ENCODE results near the gene PARD3B.

The PARD3B gene

GRCh38 chr2:204590063-204590462 is 44.8 kb downstream of the PARD3B start:
- DNase-seq (ENCODE audit: low read depth): no peak

GRCh38 chr2:204591225-204591624 is 46.0 kb downstream of the PARD3B start:
- no peak for DNase-seq (ENCODE audit: low read depth)

DNA sequence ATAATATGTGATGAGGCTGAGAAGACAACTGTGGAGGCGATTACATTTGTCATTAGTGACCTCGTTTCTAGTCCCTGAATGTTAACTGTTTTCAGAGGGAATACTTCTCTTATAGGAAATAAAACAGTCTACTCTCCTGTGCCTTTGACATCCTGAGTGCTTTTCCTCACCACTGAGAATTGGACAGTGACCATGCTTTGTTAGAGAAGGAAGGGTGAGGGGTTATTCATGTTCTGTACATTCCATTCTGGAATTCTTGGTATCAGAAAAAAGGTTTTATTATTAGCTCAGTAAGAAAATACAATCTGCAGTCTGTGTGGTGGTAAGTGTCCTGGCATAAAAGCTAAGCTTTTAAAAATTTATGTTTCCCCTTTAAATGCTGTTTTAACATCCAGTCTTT is 58.8 kb downstream of the PARD3B start:
- DNase-seq (ENCODE audit: low read depth): no peak

DNA sequence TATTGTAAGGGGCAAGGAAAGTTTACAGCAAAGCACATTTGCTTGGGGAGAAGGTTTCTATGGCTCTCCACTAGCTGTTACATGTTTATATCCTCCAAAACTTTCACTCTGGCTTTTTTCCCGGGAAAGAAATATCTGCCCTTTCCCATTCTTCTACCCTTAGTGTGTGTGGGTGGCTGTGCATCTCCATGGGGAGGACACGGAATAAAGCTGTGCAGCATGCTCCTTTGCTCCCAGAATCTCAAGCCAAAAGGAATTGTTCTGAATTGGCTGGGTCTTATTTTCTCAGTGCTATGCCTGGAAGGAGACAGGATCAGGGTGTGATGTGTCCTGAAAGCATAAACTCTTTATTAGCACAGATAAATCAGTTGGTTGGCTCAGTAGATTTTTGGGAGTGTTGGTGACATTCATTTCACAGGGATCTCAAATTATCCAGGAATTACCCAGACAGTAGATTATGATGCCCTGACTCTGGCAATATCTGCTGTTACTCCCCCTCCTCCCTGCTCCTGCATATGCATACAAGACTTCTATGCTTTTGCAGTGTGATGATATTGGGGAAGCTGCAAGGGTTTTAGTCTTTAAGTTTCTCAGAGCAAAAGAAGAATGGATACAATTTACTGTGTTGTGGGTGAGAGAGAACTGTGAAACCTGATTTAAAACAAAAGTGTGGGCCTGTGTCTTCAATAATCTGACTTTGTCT is 63.1 kb downstream of the PARD3B start:
- DNase-seq (ENCODE audit: low read depth): no peak

DNA sequence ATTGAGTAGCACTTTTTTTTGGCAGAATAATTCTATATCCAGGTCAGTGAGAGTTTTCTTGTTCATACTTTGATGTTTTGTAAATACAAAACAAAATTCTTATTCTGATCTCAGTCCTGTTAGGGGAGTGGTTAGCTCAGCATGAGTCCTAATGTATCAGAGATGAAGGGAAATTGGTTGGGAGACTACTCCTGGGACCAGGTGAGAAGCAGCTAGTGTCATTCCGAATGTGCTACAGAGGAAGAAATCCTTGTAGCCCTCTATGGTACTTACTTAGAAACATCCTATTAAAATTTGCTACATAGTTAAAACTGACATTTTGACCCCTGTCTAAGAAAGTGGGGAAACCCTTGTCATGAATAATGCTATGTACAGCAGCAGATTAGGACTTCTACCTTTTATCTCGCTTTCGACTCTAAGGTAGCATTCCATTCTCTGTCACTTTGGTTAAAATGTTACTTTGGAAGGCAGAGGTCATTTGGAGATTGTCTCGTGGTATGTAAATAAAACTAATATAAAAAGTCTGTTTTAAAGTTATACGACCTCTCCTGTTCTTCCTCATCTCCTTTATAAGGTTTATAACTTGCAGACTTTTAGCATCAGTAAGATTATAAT is 65.8 kb downstream of the PARD3B start:
- DNase-seq (ENCODE audit: low read depth): no peak

DNA sequence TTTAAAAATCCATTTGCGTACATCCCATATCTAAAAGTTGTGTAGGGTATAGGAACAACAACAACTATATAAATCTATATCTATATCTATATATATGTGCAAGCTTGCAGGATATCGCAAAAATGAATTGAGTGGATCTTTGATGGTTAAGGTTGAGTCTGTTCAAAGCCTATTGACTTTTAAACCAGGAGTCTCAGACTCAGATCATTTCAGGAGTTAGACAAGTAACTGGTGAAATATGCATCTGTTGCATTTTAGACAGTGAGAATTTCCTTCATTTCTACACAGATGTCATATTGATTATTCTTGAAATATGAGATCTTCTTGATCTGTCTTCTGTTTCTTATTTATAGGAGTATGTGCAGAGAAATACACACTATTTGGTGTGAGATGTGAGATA is 66.5 kb downstream of the PARD3B start:
- DNase-seq (ENCODE audit: low read depth): no peak

DNA sequence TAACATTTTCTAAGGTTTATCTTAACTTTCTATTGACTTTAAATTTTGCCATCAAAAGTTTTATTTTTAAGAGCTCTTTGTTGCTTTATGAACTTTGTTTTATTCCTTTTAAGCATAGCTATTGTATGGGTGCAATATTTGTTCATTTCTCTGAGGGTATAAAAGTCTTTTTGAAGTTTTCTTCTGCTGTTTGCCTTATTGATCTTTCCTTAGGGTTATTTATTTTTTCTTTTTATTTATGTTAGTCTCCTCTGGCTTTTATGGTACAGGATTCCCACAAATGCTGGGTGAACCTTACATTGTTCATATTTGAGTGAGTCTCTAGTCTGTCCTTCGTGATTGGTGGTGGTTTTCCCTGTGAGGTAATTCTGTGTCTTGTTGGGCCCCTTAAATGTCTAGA is 68.4 kb downstream of the PARD3B start:
- DNase-seq (ENCODE audit: low read depth): no peak

DNA sequence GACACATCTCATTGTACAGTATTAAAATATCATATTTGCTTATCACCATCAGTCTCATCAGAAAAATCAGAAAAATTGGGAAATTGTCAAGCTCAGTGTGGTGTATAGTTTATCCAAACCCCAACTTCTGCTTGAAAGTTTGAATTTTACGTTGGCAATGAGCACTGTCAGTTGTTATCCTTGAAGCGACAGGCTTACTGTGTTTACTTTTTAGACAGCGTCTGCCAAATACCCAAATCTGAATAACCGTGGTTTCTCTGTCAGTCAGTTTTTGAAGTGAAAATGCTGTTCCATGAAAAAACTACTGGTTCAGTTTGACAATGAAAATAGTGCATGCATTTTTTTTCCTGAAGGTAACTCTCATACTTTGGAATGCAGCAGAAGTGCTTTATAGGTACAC is 70.2 kb downstream of the PARD3B start:
- DNase-seq (ENCODE audit: low read depth): no peak

- DNase-seq (ENCODE audit: low read depth): no peak
These were observed 79.9 kb downstream of the PARD3B start for GRCh38 chr2:204625135-204625534.

DNA sequence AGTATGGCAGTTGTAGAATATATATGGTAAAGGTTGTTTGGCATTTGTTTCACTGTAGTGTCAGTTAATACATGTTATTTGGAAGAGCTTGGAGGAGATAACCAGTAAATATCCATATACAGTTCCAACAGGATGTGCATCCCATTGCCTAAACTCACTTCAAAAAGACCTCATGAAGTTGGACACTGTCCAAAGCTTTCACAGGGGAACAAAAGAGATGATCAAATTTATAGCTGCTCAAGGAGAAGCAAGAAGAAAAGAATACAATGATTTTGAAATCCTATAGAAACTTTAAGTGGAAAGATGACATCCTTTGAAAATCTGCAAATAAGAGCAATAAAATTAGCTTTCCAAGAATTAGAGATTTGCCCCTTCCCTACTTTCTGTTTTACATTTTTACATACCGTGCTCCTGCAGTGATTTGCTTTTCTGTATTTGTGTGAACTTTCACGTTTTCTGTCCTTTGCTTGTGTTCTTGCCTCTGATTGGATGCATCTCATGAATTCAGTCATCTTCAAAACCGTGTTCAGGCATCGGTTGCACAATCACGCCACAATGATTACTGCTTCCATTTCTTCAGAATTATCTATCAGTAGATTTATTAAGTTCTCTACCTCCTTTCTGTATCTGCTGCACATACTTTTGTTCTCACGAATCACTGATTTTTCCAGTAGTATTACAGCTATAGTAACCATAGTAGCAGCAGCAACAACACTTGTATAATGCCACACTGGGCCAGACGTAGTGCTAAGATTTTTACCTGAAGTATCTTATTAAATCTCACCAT is 83.8 kb downstream of the PARD3B start:
- DNase-seq (ENCODE audit: low read depth): no peak

GRCh38 chr2:204632410-204632809 is 87.1 kb downstream of the PARD3B start:
- DNase-seq (ENCODE audit: low read depth): no peak

DNA sequence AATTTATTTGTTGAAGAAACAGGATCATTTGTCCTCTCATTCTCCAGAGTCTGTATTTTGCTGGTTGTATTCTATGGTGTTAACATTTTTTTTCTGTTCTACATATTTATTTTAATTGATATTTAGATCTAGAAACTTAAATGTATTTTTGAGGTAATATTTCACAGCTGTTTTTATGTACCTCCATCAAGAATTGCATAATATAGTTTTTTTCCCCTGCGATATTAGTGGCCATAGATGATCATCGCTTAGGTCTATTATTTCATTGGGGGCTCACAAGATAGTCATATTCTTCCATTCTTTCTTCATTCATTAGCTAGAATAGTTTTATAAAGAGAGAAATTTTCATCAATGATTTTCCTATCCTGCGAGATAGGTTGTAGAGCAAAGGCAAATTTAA is 89.3 kb downstream of the PARD3B start:
- no peak for DNase-seq (ENCODE audit: low read depth)

GRCh38 chr2:204635478-204635877 is 90.2 kb downstream of the PARD3B start:
- DNase-seq (ENCODE audit: low read depth): no peak

- DNase-seq (ENCODE audit: low read depth): no peak
These were observed 93.4 kb downstream of the PARD3B start for GRCh38 chr2:204638471-204639194.

GRCh38 chr2:204643326-204643725 is 98.1 kb downstream of the PARD3B start:
- no peak for DNase-seq (ENCODE audit: low read depth)

GRCh38 chr2:204645018-204645773 is 99.9 kb downstream of the PARD3B start:
- DNase-seq (ENCODE audit: low read depth): no peak

DNA sequence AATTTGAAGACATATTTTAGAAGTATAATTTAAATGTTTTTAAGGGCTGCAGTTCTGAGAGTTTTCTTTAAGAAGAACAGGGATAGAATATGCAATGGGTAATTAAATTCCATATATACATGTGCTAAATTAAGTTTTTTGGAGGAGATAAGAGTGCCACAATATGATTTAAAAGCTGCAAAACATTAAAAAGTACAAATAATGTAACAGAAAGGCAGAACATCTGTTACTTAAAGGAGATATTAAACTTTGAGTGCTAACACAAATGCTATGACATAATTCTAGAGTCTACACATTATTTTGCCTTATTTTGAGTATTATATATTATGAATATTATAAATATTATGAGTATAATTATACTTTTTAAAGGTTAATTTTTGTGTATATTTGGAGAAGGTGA is 102.4 kb downstream of the PARD3B start:
- no peak for DNase-seq (ENCODE audit: low read depth)

DNA sequence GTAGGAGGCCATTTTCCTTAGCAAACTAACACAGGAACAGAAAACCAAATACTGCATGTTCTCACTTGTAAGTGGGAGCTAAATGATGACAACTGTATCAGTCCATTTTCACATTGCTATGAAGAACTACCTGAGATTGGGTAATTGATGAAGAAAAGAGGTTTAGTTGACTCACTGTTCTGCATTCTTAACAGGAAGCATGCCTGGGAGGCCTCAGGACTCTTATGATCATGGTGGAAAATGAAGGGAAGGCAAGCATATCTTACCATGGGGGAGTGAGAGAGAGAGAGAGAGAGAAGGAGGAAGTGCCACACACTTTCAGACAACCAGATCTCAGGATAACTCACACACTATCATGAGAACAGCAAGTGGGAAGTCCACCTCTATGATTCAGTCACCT is 105.3 kb downstream of the PARD3B start:
- DNase-seq (ENCODE audit: low read depth): no peak

GRCh38 chr2:204652063-204652462 is 106.8 kb downstream of the PARD3B start:
- no peak for DNase-seq (ENCODE audit: low read depth)

GRCh38 chr2:204654669-204655068 is 109.4 kb downstream of the PARD3B start:
- DNase-seq (ENCODE audit: low read depth): no peak

- no peak for DNase-seq (ENCODE audit: low read depth)
These were observed 109.8 kb downstream of the PARD3B start for GRCh38 chr2:204655101-204655500.

- no peak for DNase-seq (ENCODE audit: low read depth)
These were observed 110.4 kb downstream of the PARD3B start for GRCh38 chr2:204655626-204656025.
